OCI-LY7 (cell line): Measurements from ENCODE around the gene CDHR5.

Source experiments
- CTCF ChIP-seq: fragments of 200-600 bp; sonication (generic); conservative IDR thresholded peaks from 2 replicates; pipeline ENCODE4 v1.5.1; 2014; ENCODE audit warnings: mild to moderate bottlenecking, antibody characterized with exemption, low read length, moderate library complexity, mixed read lengths
- EZH2phosphoT487 ChIP-seq: fragments of 200-600 bp; sonication (generic); IDR thresholded peaks from 2 replicates; pipeline ENCODE4 v1.6.1; 2018; ENCODE audit warnings: low read depth, borderline replicate concordance, mild to moderate bottlenecking, mixed run types, antibody characterized with exemption, low read length, moderate library complexity, mixed read lengths

- TF ChIP-seq CTCF (no peak), EZH2phosphoT487 (no peak)
These were observed 8.2 kb downstream of the CDHR5 start for GRCh38 chr11:616320-617198.
